Activated naive CD4-positive, alpha-beta T cell treated with Interleukin-2 at 50 U/mL for 16 hours (primary cell): ENCODE data around the gene ZNF580.

Source experiments
- DNase-seq: peaks from one replicate; pipeline ENCODE4 v3.0.0-alpha.2; 2020

ZNF580 gene

GRCh38 chr19:55624109-55625003 lies 16.4 kb upstream of the ZNF580 start, which contains the start of gene ZNF784:
Gene ZNF784, minus strand, starts transcription at chr19:55624566. Its CDS starts 5 bp downstream, at chr19:55624561.
- DNase-seq = peak; percentile 91

GRCh38 chr19:55625004-55625326 lies 15.8 kb upstream of the ZNF580 start:
- no peak for DNase-seq

- peak; percentile 53 for DNase-seq
Measured at GRCh38 chr19:55626350-55626749, 14.5 kb upstream of the ZNF580 start.

- peak; percentile 84 for DNase-seq
Measured at GRCh38 chr19:55632463-55632834, 8.4 kb upstream of the ZNF580 start.

- DNase-seq = no peak
Measured at GRCh38 chr19:55633861-55634260, 6.9 kb upstream of the ZNF580 start.

- DNase-seq = peak; percentile 10
Measured at GRCh38 chr19:55635334-55635717, 5.5 kb upstream of the ZNF580 start.

GRCh38 chr19:55635856-55636440 lies 4.9 kb upstream of the ZNF580 start:
- no peak for DNase-seq

GRCh38 chr19:55636723-55637122 lies 4.1 kb upstream of the ZNF580 start:
- no peak for DNase-seq

- no peak for DNase-seq
Measured at GRCh38 chr19:55637534-55637933, 3.3 kb upstream of the ZNF580 start.

GRCh38 chr19:55638864-55639359 lies 1.9 kb upstream of the ZNF580 start:
- DNase-seq = peak; percentile 67

GRCh38 chr19:55640043-55640576 lies 692 bp upstream of the ZNF580 start:
- DNase-seq = peak; percentile 77

GRCh38 chr19:55641426-55642152 lies 787 bp downstream of the ZNF580 start:
- DNase-seq = peak; percentile 39

- DNase-seq = peak; percentile 45
Measured at GRCh38 chr19:55642153-55643002, 1.6 kb downstream of the ZNF580 start.

- DNase-seq = peak; percentile 85
Measured at GRCh38 chr19:55643003-55643886, 2.4 kb downstream of the ZNF580 start, which contains the start of gene ZNF581. Gene ZNF581, plus strand, starts transcription at chr19:55643649. Its CDS starts 923 bp downstream, at chr19:55644572.

GRCh38 chr19:55643887-55644176 lies 3.0 kb downstream of the ZNF580 start:
- no peak for DNase-seq

GRCh38 chr19:55644191-55644833 lies 3.5 kb downstream of the ZNF580 start:
- DNase-seq = no peak

GRCh38 chr19:55644842-55645511 lies 4.2 kb downstream of the ZNF580 start:
- no peak for DNase-seq

- no peak for DNase-seq
Measured at GRCh38 chr19:55645512-55645881, 4.7 kb downstream of the ZNF580 start.

GRCh38 chr19:55646889-55647731 lies 6.3 kb downstream of the ZNF580 start:
- no peak for DNase-seq
